B cell (primary cell): Measurements from ENCODE around the gene GFPT2. TPM values are rescaled to one million over a fixed set of nuclear protein-coding genes. Genes with fewer than 3 reads are reported as not detected.

Source experiments
- ATAC-seq: fragments of 200-7000 bp; cut with Tn5 transposase; one replicate; pipeline ENCODE4 v1.10.0; 2021; ENCODE audit warnings: low read depth, mild to moderate bottlenecking, moderate number of reproducible peaks, moderate library complexity
- CTCF ChIA-PET: fragments of 350-600 bp; sonication (Branson Sonifier 250); formaldehyde crosslinking; loops from one replicate; lab custom pipeline; 2021; ENCODE audit warnings: antibody characterized with exemption, inconsistent platforms; lab: Charles Lee
- POLR2A ChIA-PET: fragments of 350-600 bp; sonication (Branson Sonifier 250); formaldehyde crosslinking; loops from one replicate; lab custom pipeline; 2021; ENCODE audit warnings: antibody characterized with exemption; lab: Charles Lee
- DNase-seq: peaks from one replicate; pipeline ENCODE4 v3.0.0; 2013
- H2AFZ ChIP-seq: 2 replicates; pipeline ENCODE4 v1.6.1; 2012; ENCODE audit warnings: mild to moderate bottlenecking, low read depth, low read length; ENCODE audit not compliant: insufficient read depth, poor library complexity, severe bottlenecking
- H3K27ac ChIP-seq, 2 donors: 1 replicate in 1 of 2; 2 replicates in 1 of 2; pipeline ENCODE4 v1.5.1; 2012 to 2013; ENCODE audit warnings: low read length in 2 of 2, mild to moderate bottlenecking in 2 of 2, moderate library complexity in 1 of 2
- H3K27me3 ChIP-seq, 4 experiments: fragments of 200-600 bp in 1 of 4; sonication (generic) in 1 of 4; replicated peaks in 1 of 4; 1 replicate in 2 of 4; 2 replicates in 2 of 4; pipeline versions ENCODE4 v1.6.1 to v1.7.0; 2013 to 2016; ENCODE audit warnings: low read length in 3 of 4, mild to moderate bottlenecking in 2 of 4, mixed read lengths in 1 of 4, moderate library complexity in 1 of 4; ENCODE audit not compliant: insufficient read depth in 4 of 4, control insufficient read depth in 3 of 4; ENCODE audit errors: control extremely low read depth in 1 of 4
- H3K36me3 ChIP-seq, 2 experiments: replicated peaks in 1 of 2; 1 replicate in 1 of 2; 2 replicates in 1 of 2; pipeline versions ENCODE4 v1.6.1 to v1.7.1; 2013; ENCODE audit warnings: low read length in 1 of 2; ENCODE audit not compliant: insufficient read depth in 2 of 2, control insufficient read depth in 1 of 2; ENCODE audit errors: control extremely low read depth in 1 of 2, extremely low read depth in 1 of 2
- H3K4me1 ChIP-seq, 2 donors: fragments of 200-600 bp in 1 of 2; sonication (generic) in 1 of 2; 1 replicate in 1 of 2; 2 replicates in 1 of 2; pipeline versions ENCODE4 v1.5.1 to v1.6.1; 2013 to 2017; ENCODE audit warnings: low read length in 2 of 2; ENCODE audit not compliant: control insufficient read depth in 2 of 2, insufficient read depth in 2 of 2
- H3K4me2 ChIP-seq: replicated peaks from 2 replicates; pipeline ENCODE3; 2012; ENCODE audit warnings: mild to moderate bottlenecking, low read depth, low read length; ENCODE audit not compliant: poor library complexity, severe bottlenecking
- H3K4me3 ChIP-seq, 5 experiments: fragments of 200-600 bp in 1 of 5; sonication (generic) in 1 of 5; 1 replicate in 3 of 5; 2 replicates in 2 of 5; pipeline versions ENCODE4 v1.5.1 to v1.7.0; 2011 to 2016; ENCODE audit warnings: low read length in 4 of 5, mild to moderate bottlenecking in 4 of 5, low read depth in 2 of 5, control low read depth in 1 of 5, moderate library complexity in 1 of 5; ENCODE audit not compliant: insufficient read depth in 1 of 5; ENCODE audit errors: control extremely low read depth in 1 of 5, extremely low read depth in 1 of 5
- H3K79me2 ChIP-seq: fragments of 200-600 bp; sonication (generic); one replicate; pipeline ENCODE4 v1.6.0; 2016; ENCODE audit warnings: low read length; ENCODE audit not compliant: control insufficient read depth, insufficient read depth
- H3K9ac ChIP-seq: fragments of 200-600 bp; sonication (generic); 2 replicates; pipeline ENCODE4 v1.6.1; 2017; ENCODE audit warnings: mild to moderate bottlenecking, low read length, moderate library complexity
- H3K9me3 ChIP-seq, 3 donors: one replicate each; pipeline versions ENCODE4 v1.6.1 to v1.7.1; 2013; ENCODE audit warnings: low read length in 2 of 3; ENCODE audit not compliant: control insufficient read depth in 2 of 3, insufficient read depth in 1 of 3; ENCODE audit errors: control extremely low read depth in 1 of 3
- H4K20me1 ChIP-seq: 2 replicates; pipeline ENCODE4 v1.6.0; 2012; ENCODE audit warnings: mild to moderate bottlenecking, low read length; ENCODE audit not compliant: insufficient read depth, control insufficient read depth, poor library complexity, severe bottlenecking
- H3K27ac Mint-ChIP-seq: one replicate; pipeline ENCODE4 v1.8.0; 2021; ENCODE audit warnings: mixed read lengths
- H3K27me3 Mint-ChIP-seq: one replicate; pipeline ENCODE4 v1.8.0; 2021; ENCODE audit warnings: mixed read lengths
- H3K4me1 Mint-ChIP-seq: one replicate; pipeline ENCODE4 v1.8.0; 2021; ENCODE audit warnings: mixed read lengths
- H3K4me3 Mint-ChIP-seq: one replicate; pipeline ENCODE4 v1.8.0; 2021; ENCODE audit warnings: mixed read lengths
- H3K9me3 Mint-ChIP-seq: one replicate; pipeline ENCODE4 v1.8.0; 2022; ENCODE audit warnings: mixed read lengths; ENCODE audit not compliant: insufficient read depth
- EZH2 ChIP-seq: IDR thresholded peaks from 2 replicates; pipeline ENCODE4 v1.6.1; 2012; ENCODE audit warnings: borderline replicate concordance, low read depth, mild to moderate bottlenecking, moderate library complexity, low read length; ENCODE audit not compliant: insufficient read depth, poor library complexity, severe bottlenecking
- WGBS: methylation state at CpG from one replicate; pipeline ENCODE4 v1.1.5; 2013; ENCODE audit warnings: missing lambda C conversion rate; ENCODE audit not compliant: insufficient coverage; 5-methylcytosine and 5-hydroxymethylcytosine counted together
- intact Hi-C: fragments of 100-400 bp; cut with micrococcal nuclease; formaldehyde crosslinking; loops from one replicate; pipeline ENCODE4 v1.10.0; 2022
- polyA plus RNA-seq: library from polyadenylated mRNA; depleted of rRNA; stranded (reverse); fragments of >200 nt; gene quantifications from 2 replicates; pipeline ENCODE4 v1.2.3, GENCODE V29; 2012
- total RNA-seq, 2 donors: library from RNA; stranded (reverse); fragments of 120-200 nt in 1 of 2; gene quantifications; 1 replicate in 1 of 2; 2 replicates in 1 of 2; pipeline versions ENCODE4 v1.2.3 to v1.2.4, GENCODE V29; 2013 to 2022
- TF ChIP-seq, protein P1 (sequence below): fragments of 200-600 bp; IDR thresholded peaks from one replicate; pipeline ENCODE4 v1.8.0; 2022; ENCODE audit warnings: antibody characterized with exemption, mild to moderate bottlenecking

The GFPT2 gene
- total and polyA plus RNA-seq, 2 donors (not counting 1 experiment from before 2014, with no cell fraction given) = 0.03 to 2.8 TPM

DNA sequence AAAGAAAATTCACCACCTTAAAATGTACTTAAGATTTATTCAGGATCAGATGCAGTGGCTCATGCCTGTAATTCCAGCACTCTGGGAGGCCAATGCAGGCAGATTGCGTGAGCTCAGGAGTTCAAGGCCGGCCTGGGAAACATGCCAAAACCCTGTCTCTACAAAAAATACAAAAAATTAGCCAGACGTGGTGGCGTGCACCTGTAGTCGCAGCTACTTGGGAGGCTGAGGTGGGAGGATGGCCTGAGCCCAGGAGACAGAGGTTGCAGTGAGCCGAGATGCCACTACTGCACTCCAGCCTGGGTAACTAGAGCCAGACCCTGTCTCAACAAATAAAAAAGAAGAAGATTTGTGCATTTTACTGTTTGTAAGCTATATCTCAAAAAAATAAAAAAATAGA is 34.7 kb upstream of the GFPT2 start:
- intact Hi-C loops = no loop called here
- H2AFZ ChIP-seq = no peak overlapping the region
- H3K27me3 ChIP-seq = no peaks in the 10 kb centered on the region
- no CpG with 5 or more reads among the region's 6 CpGs for WGBS
- peaks cover 0 to 6% (median 0%) of the 10 kb centered on the region in 3 donors for H3K9me3 ChIP-seq
- DNase-seq (no peak), ATAC-seq (no peak)
- Mint-ChIP-seq H3K9me3 (no peaks in the 10 kb centered on the region), H3K27ac (no peak overlapping the region), H3K4me1 (no peaks in the 10 kb centered on the region), H3K4me3 (no peak overlapping the region), H3K27me3 (no peaks in the 10 kb centered on the region)
- no peak overlapping the region for H3K27ac ChIP-seq
- no peaks in the 10 kb centered on the region for H3K36me3 ChIP-seq
- no peaks in the 10 kb centered on the region for H3K4me1 ChIP-seq
- no peaks in the 10 kb centered on the region for H4K20me1 ChIP-seq
- ChIA-PET POLR2A (no interaction called here), CTCF (no interaction called here)
- H3K79me2 ChIP-seq = no peaks in the 10 kb centered on the region
- no peak overlapping the region for H3K4me3 ChIP-seq
- no peak overlapping the region for H3K9ac ChIP-seq
- H3K4me2 ChIP-seq = no peak overlapping the region
- TF ChIP-seq EZH2 = no peak
- TF ChIP-seq, protein P1, sequence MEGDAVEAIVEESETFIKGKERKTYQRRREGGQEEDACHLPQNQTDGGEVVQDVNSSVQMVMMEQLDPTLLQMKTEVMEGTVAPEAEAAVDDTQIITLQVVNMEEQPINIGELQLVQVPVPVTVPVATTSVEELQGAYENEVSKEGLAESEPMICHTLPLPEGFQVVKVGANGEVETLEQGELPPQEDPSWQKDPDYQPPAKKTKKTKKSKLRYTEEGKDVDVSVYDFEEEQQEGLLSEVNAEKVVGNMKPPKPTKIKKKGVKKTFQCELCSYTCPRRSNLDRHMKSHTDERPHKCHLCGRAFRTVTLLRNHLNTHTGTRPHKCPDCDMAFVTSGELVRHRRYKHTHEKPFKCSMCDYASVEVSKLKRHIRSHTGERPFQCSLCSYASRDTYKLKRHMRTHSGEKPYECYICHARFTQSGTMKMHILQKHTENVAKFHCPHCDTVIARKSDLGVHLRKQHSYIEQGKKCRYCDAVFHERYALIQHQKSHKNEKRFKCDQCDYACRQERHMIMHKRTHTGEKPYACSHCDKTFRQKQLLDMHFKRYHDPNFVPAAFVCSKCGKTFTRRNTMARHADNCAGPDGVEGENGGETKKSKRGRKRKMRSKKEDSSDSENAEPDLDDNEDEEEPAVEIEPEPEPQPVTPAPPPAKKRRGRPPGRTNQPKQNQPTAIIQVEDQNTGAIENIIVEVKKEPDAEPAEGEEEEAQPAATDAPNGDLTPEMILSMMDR = no peak

DNA sequence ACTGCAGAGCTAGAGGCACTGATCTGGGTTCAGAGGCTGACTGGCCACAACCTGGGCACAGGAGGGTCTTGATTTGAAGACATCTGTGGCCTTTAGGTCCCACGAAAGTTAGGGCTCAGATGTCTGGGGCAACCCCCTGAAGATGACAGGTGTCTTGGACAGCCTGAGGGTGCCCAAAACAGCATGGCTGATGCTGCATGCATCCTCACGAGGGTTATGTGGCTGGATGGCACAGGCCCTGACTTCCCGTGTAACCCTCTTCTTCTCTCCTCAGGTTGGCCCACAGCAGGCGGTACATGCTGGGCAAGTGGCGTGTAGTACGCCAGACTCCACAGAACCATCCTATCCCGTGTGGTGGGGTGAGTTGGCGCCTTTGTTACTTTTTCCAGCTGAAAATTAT is 29.8 kb upstream of the GFPT2 start:
- no peak for TF ChIP-seq EZH2
- TF ChIP-seq, protein P1 = no peak
- DNase-seq (no peak), ATAC-seq (no peak)
- Histone ChIP-seq H4K20me1 (no peaks in the 10 kb centered on the region), H3K4me3 (no peak overlapping the region), H3K9me3 (peaks cover 0 to 6% (median 0%) of the 10 kb centered on the region in 3 donors), H3K4me1 (no peaks in the 10 kb centered on the region), H2AFZ (no peak overlapping the region), H3K4me2 (no peak overlapping the region), H3K27ac (no peak overlapping the region), H3K9ac (no peak overlapping the region), H3K36me3 (no peaks in the 10 kb centered on the region), H3K79me2 (no peaks in the 10 kb centered on the region), H3K27me3 (no peaks in the 10 kb centered on the region)
- Mint-ChIP-seq H3K9me3 (no peaks in the 10 kb centered on the region), H3K4me3 (no peak overlapping the region), H3K27me3 (no peaks in the 10 kb centered on the region), H3K27ac (no peak overlapping the region), H3K4me1 (no peaks in the 10 kb centered on the region)
- ChIA-PET POLR2A (no interaction called here), CTCF (no interaction called here)
- intact Hi-C loops = no loop called here
- WGBS = 94% methylated on average over 5 of the region's 8 CpGs
